ENCODE data around the gene DIDO1. TPM values are rescaled to one million over a fixed set of nuclear protein-coding genes. Genes with fewer than 3 reads are reported as not detected.
"Not testable (repeated sequence)": the region's sequence is repeated elsewhere in the genome, so short reads cannot be mapped to it uniquely, and the experiment has no call there.

The DIDO1 gene
- total and polyA plus RNA-seq, 5 donors, result 23.3 to 42.5 (median 39.0) TPM

- H3K4me1 ChIP-seq (ENCODE audit: control insufficient read depth, insufficient read depth, low read length), result no peaks in the 10 kb centered on the region
- H3K27ac ChIP-seq (ENCODE audit: low read length), result no peak overlapping the region
- 97% methylated on average over 5 of the region's 5 CpGs for WGBS
- no peak overlapping the region for H3K4me3 ChIP-seq (ENCODE audit: low read length)
- ATAC-seq (no peak), DNase-seq (no peak)
- no peaks in the 10 kb centered on the region for H3K9me3 ChIP-seq (ENCODE audit: control insufficient read depth, low read length)
- H3K27me3 ChIP-seq (ENCODE audit: control insufficient read depth, insufficient read depth), result no peaks in the 10 kb centered on the region
- intact Hi-C loops (cut with DNase I), result no loop called here
These were observed 71.2 kb downstream of the DIDO1 start for GRCh38 chr20:62855120-62855519.

GRCh38 chr20:62854121-62854520, 72.2 kb downstream of the DIDO1 start:
- ATAC-seq (no peak), DNase-seq (no peak)
- no peaks in the 10 kb centered on the region for H3K27me3 ChIP-seq (ENCODE audit: control insufficient read depth, insufficient read depth)
- no peaks in the 10 kb centered on the region for H3K9me3 ChIP-seq (ENCODE audit: control insufficient read depth, low read length)
- H3K27ac ChIP-seq (ENCODE audit: low read length), result no peak overlapping the region
- no peaks in the 10 kb centered on the region for H3K4me1 ChIP-seq (ENCODE audit: control insufficient read depth, insufficient read depth, low read length)
- intact Hi-C loops (cut with DNase I), result no loop called here
- H3K4me3 ChIP-seq (ENCODE audit: low read length), result no peak overlapping the region
- WGBS, result 95% methylated on average over 13 of the region's 13 CpGs

- DNase-seq; ATAC-seq; H3K27me3 ChIP-seq (ENCODE audit: control insufficient read depth, insufficient read depth); H3K9me3 ChIP-seq (ENCODE audit: control insufficient read depth, low read length); H3K27ac ChIP-seq (ENCODE audit: low read length); H3K4me1 ChIP-seq (ENCODE audit: control insufficient read depth, insufficient read depth, low read length); intact Hi-C loops (cut with DNase I); H3K4me3 ChIP-seq (ENCODE audit: low read length): not testable (repeated sequence)
- 92% methylated on average over 6 of the region's 6 CpGs for WGBS
These were observed 73.0 kb downstream of the DIDO1 start for GRCh38 chr20:62853304-62853703.

- no peak overlapping the region for H3K27ac ChIP-seq (ENCODE audit: low read length)
- DNase-seq (no peak), ATAC-seq (no peak)
- H3K4me1 ChIP-seq (ENCODE audit: control insufficient read depth, insufficient read depth, low read length), result no peaks in the 10 kb centered on the region
- H3K27me3 ChIP-seq (ENCODE audit: control insufficient read depth, insufficient read depth), result no peaks in the 10 kb centered on the region
- intact Hi-C loops (cut with DNase I), result no loop called here
- no peaks in the 10 kb centered on the region for H3K9me3 ChIP-seq (ENCODE audit: control insufficient read depth, low read length)
- 96% methylated on average over 12 of the region's 12 CpGs for WGBS
- no peak overlapping the region for H3K4me3 ChIP-seq (ENCODE audit: low read length)
These were observed 73.5 kb downstream of the DIDO1 start for GRCh38 chr20:62852841-62853240.

GRCh38 chr20:62852196-62852595, 74.1 kb downstream of the DIDO1 start:
- Histone ChIP-seq H3K27me3 (ENCODE audit: control insufficient read depth, insufficient read depth) (no peaks in the 10 kb centered on the region), H3K4me3 (ENCODE audit: low read length) (no peak overlapping the region), H3K4me1 (ENCODE audit: control insufficient read depth, insufficient read depth, low read length) (no peaks in the 10 kb centered on the region), H3K9me3 (ENCODE audit: control insufficient read depth, low read length) (no peaks in the 10 kb centered on the region), H3K27ac (ENCODE audit: low read length) (no peak overlapping the region)
- WGBS, result 94% methylated on average over 8 of the region's 8 CpGs
- ATAC-seq (no peak), DNase-seq (no peak)
- intact Hi-C loops (cut with DNase I), result no loop called here

GRCh38 chr20:62850333-62850974, 75.9 kb downstream of the DIDO1 start:
- Histone ChIP-seq H3K27me3 (ENCODE audit: control insufficient read depth, insufficient read depth) (no peaks in the 10 kb centered on the region), H3K4me3 (ENCODE audit: low read length) (no peak overlapping the region), H3K4me1 (ENCODE audit: control insufficient read depth, insufficient read depth, low read length) (no peaks in the 10 kb centered on the region), H3K27ac (ENCODE audit: low read length) (no peak overlapping the region), H3K9me3 (ENCODE audit: control insufficient read depth, low read length) (no peaks in the 10 kb centered on the region)
- 86% methylated on average over 22 of the region's 22 CpGs for WGBS
- peak in 1 of 2 donors; percentile 22 for ATAC-seq
- peak in 1 of 3 donors; percentile 42 for DNase-seq
- intact Hi-C loops (cut with DNase I), result no loop called here

- Histone ChIP-seq H3K9me3 (ENCODE audit: control insufficient read depth, low read length) (no peaks in the 10 kb centered on the region), H3K4me3 (ENCODE audit: low read length) (no peak overlapping the region), H3K27ac (ENCODE audit: low read length) (no peak overlapping the region), H3K27me3 (ENCODE audit: control insufficient read depth, insufficient read depth) (no peaks in the 10 kb centered on the region), H3K4me1 (ENCODE audit: control insufficient read depth, insufficient read depth, low read length) (no peaks in the 10 kb centered on the region)
- no peak for DNase-seq
- intact Hi-C loops (cut with DNase I), result no loop called here
- no peak for ATAC-seq
These were observed 76.9 kb downstream of the DIDO1 start for GRCh38 chr20:62849431-62849830.

GRCh38 chr20:62848917-62849316, 77.4 kb downstream of the DIDO1 start:
- WGBS, result 93% methylated on average over 7 of the region's 7 CpGs
- intact Hi-C loops (cut with DNase I); H3K27me3 ChIP-seq (ENCODE audit: control insufficient read depth, insufficient read depth); H3K9me3 ChIP-seq (ENCODE audit: control insufficient read depth, low read length); ATAC-seq; H3K27ac ChIP-seq (ENCODE audit: low read length); DNase-seq; H3K4me1 ChIP-seq (ENCODE audit: control insufficient read depth, insufficient read depth, low read length); H3K4me3 ChIP-seq (ENCODE audit: low read length): not testable (repeated sequence)

- no peak overlapping the region for H3K27ac ChIP-seq (ENCODE audit: low read length)
- peak in 1 of 2 donors; percentile 31 for ATAC-seq
- no peaks in the 10 kb centered on the region for H3K4me1 ChIP-seq (ENCODE audit: control insufficient read depth, insufficient read depth, low read length)
These were observed 80.0 kb downstream of the DIDO1 start for GRCh38 chr20:62846166-62846890.

GRCh38 chr20:62845416-62846160, 80.7 kb downstream of the DIDO1 start:
- DNase-seq (no peak), ATAC-seq (no peak)
- Histone ChIP-seq H3K4me1 (ENCODE audit: control insufficient read depth, insufficient read depth, low read length) (no peaks in the 10 kb centered on the region), H3K27ac (ENCODE audit: low read length) (no peak overlapping the region), H3K9me3 (ENCODE audit: control insufficient read depth, low read length) (no peaks in the 10 kb centered on the region), H3K27me3 (ENCODE audit: control insufficient read depth, insufficient read depth) (no peaks in the 10 kb centered on the region), H3K4me3 (ENCODE audit: low read length) (no peak overlapping the region)
- WGBS, result 87% methylated on average over 16 of the region's 16 CpGs
- intact Hi-C loops (cut with DNase I), result no loop called here

More at GRCh38 chr20:62846166-62846890, 80.0 kb downstream of the DIDO1 start:
- intact Hi-C loops (cut with DNase I), result no loop called here
- peak in 2 of 3 donors; percentile 74 to 80 for DNase-seq
- H3K27me3 ChIP-seq (ENCODE audit: control insufficient read depth, insufficient read depth), result no peaks in the 10 kb centered on the region
- H3K4me3 ChIP-seq (ENCODE audit: low read length), result no peak overlapping the region
- WGBS, result 80% methylated on average over 19 of the region's 19 CpGs
- no peaks in the 10 kb centered on the region for H3K9me3 ChIP-seq (ENCODE audit: control insufficient read depth, low read length)

GRCh38 chr20:62844182-62844581, 82.1 kb downstream of the DIDO1 start:
- DNase-seq (no peak), ATAC-seq (no peak)
- Histone ChIP-seq H3K4me1 (ENCODE audit: control insufficient read depth, insufficient read depth, low read length) (no peaks in the 10 kb centered on the region), H3K27ac (ENCODE audit: low read length) (no peak overlapping the region), H3K27me3 (ENCODE audit: control insufficient read depth, insufficient read depth) (no peaks in the 10 kb centered on the region), H3K4me3 (ENCODE audit: low read length) (no peak overlapping the region), H3K9me3 (ENCODE audit: control insufficient read depth, low read length) (no peaks in the 10 kb centered on the region)
- intact Hi-C loops (cut with DNase I), result no loop called here
- 96% methylated on average over 7 of the region's 7 CpGs for WGBS

All from right cardiac atrium (tissue), 5 donors.